ENCODE measurements around the gene SERPINA9.

GRCh38 chr14:94481468-94482131, 5.6 kb upstream of the SERPINA9 start:
- TF ChIP-seq CTCF (IDR thresholded peaks at IDR 0.05; ENCODE audit: poor library complexity) (no peak), EZH2phosphoT487 (IDR thresholded peaks at IDR 0.05; ENCODE audit: low read depth, severe bottlenecking, unreplicated experiment) (no peak)

All from hepatocyte (in vitro differentiated cells).